Suppressor macrophage treated with lipopolysaccharide for 1 hour (primary cell): ENCODE data around the gene TRAPPC10.

ENCODE experiments used
- DNase-seq, 3 donors: peaks; one replicate each; pipeline ENCODE4 v3.0.0-alpha.2; 2020 to 2022

The TRAPPC10 gene

GRCh38 chr21:44070391-44070790, 58.3 kb downstream of the TRAPPC10 start:
- DNase-seq = no peak

- DNase-seq = no peak
These were observed 59.4 kb downstream of the TRAPPC10 start for GRCh38 chr21:44071359-44072104.

- DNase-seq = no peak
These were observed 60.0 kb downstream of the TRAPPC10 start for GRCh38 chr21:44072111-44072510.

- no peak for DNase-seq
These were observed 62.3 kb downstream of the TRAPPC10 start for GRCh38 chr21:44074315-44074958.

GRCh38 chr21:44076316-44076715, 64.2 kb downstream of the TRAPPC10 start:
- no peak for DNase-seq

- DNase-seq = no peak
These were observed 66.4 kb downstream of the TRAPPC10 start for GRCh38 chr21:44078411-44078981.

GRCh38 chr21:44079446-44079845, 67.3 kb downstream of the TRAPPC10 start:
- DNase-seq = no peak

- DNase-seq = no peak
These were observed 67.7 kb downstream of the TRAPPC10 start for GRCh38 chr21:44079846-44080245.

GRCh38 chr21:44082648-44083440, 70.7 kb downstream of the TRAPPC10 start:
- no peak for DNase-seq

GRCh38 chr21:44083631-44084291, 71.7 kb downstream of the TRAPPC10 start:
- peak in 2 of 3 donors; percentile 11 to 20 for DNase-seq

- DNase-seq = peak in 1 of 3 donors; percentile 14
These were observed 72.6 kb downstream of the TRAPPC10 start for GRCh38 chr21:44084496-44085241.

GRCh38 chr21:44085491-44086321, 73.6 kb downstream of the TRAPPC10 start:
- peak in 2 of 3 donors; percentile 17 for DNase-seq

GRCh38 chr21:44086636-44087425, 74.7 kb downstream of the TRAPPC10 start:
- DNase-seq = no peak

- peak; percentile 46 to 51 (median 46) for DNase-seq
These were observed 75.6 kb downstream of the TRAPPC10 start for GRCh38 chr21:44087426-44088400.

- no peak for DNase-seq
These were observed 76.3 kb downstream of the TRAPPC10 start for GRCh38 chr21:44088401-44088780.

GRCh38 chr21:44089001-44089911, 77.1 kb downstream of the TRAPPC10 start:
- peak in 2 of 3 donors; percentile 14 to 16 for DNase-seq

GRCh38 chr21:44090325-44090724, 78.2 kb downstream of the TRAPPC10 start:
- no peak for DNase-seq

- DNase-seq = no peak
These were observed 80.1 kb downstream of the TRAPPC10 start for GRCh38 chr21:44092211-44092610.
